LNCAP (cell line): ENCODE results near the gene ANKDD1B.

Experiments used
- CTCF ChIP-seq: fragments of 450-650 bp; IDR thresholded peaks from 2 replicates; pipeline ENCODE4 v1.5.1; 2017; ENCODE audit warnings: mild to moderate bottlenecking

ANKDD1B gene

DNA sequence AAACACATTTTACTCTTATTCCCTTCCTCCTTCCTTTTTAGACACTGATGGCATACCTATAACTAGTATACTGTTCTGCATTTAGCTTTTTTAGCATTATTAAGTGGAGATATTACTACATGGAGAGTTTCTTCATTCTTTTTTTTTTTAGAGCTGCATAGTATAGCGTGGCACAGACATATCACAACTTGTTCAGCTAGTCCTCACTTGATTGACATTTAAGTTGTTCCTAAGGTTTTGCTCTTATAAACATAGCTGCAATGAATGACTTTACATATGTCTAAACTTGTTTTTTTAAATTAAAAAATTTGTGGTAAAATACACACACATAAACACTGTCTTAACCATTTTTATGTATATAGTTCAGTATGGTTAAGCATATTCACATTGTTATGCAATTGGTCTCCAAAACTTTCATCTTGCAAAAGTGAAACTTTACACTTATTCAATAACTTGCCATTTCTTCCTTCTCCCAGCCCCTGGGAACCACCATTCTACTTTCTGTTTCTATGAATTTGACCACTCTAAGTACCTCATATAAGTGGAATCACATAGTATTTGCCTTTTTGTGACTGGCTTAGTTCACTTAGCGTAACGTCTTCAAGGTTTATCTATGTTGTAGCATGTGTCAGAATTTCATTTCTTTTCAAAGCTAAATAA is 48.7 kb downstream of the ANKDD1B start:
- TF ChIP-seq CTCF = no peak

- TF ChIP-seq CTCF = no peak
Measured at GRCh38 chr5:75660678-75661465, 49.6 kb downstream of the ANKDD1B start.

GRCh38 chr5:75662061-75662460 is 50.8 kb downstream of the ANKDD1B start:
- TF ChIP-seq CTCF = no peak

DNA sequence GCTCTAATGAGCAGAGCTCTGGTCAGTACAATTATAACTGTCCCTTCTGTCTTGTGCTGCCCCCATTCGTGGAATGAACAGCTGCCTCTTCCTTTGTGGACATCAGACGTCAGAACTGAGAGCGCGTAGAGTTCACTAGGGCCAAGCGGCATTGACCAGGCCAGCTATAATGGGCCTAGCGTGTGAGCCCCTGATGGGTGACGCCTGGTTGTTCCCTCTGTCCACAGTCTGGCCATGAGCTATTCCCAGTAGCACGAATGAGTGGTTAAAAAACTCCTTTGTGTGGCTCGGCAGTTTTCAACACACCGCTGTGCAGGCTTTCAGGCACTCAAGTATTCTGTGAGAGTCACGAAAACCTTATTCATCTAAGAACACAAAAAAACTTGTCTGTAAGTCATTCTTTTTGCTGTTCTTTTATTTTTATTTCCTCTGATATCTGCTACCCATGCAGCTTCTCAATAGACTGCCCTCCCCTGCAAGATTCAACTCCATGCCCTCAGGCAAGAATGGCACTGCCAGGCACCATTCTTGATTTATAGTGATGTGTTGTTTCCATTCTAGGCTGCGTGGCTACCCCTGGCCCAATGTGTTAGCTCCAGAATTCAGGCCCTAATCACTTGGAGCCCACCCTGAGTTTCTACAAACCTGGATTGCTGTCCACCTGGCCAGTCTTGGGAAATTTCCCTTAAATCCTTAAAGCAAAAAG is 52.5 kb downstream of the ANKDD1B start:
- no peak for TF ChIP-seq CTCF

- TF ChIP-seq CTCF = no peak
Measured at GRCh38 chr5:75664979-75665378, 53.7 kb downstream of the ANKDD1B start.

- no peak for TF ChIP-seq CTCF
Measured at GRCh38 chr5:75666801-75667200, 55.5 kb downstream of the ANKDD1B start.

- TF ChIP-seq CTCF = peak; percentile 19; the same call in 1 of the 2 replicates
Measured at GRCh38 chr5:75667586-75667985, 56.3 kb downstream of the ANKDD1B start.
